Right atrium auricular region (tissue), 2 donors: ENCODE results near the gene C10orf120. TPM values are rescaled to one million over a fixed set of nuclear protein-coding genes. Genes with fewer than 3 reads are reported as not detected.

ENCODE experiments used
- DNase-seq: peaks from one replicate; pipeline ENCODE4 v3.0.0-alpha.2; 2019; ENCODE audit warnings: low spot score
- H3K27ac ChIP-seq, 2 donors: fragments of 200-600 bp; sonication (generic); 1 replicate in 1 of 2; 2 replicates in 1 of 2; pipeline ENCODE4 v1.5.1; 2016 to 2019
- H3K27me3 ChIP-seq, 2 donors: fragments of 200-600 bp; sonication (generic); one replicate each; pipeline versions ENCODE4 v1.5.1 to v1.6.0; 2017 to 2019
- H3K36me3 ChIP-seq: fragments of 200-600 bp; sonication (generic); one replicate; pipeline ENCODE4 v1.5.1; 2016
- H3K4me1 ChIP-seq, 2 donors: fragments of 200-600 bp; sonication (generic); one replicate each; pipeline versions ENCODE4 v1.5.1 to v1.6.0; 2017 to 2019
- H3K4me3 ChIP-seq, 2 donors: fragments of 200-600 bp; sonication (generic); 1 replicate in 1 of 2; 2 replicates in 1 of 2; pipeline ENCODE4 v1.5.1; 2017 to 2019; ENCODE audit warnings: mild to moderate bottlenecking in 1 of 2, moderate library complexity in 1 of 2
- H3K9me3 ChIP-seq, 2 donors: fragments of 200-600 bp; sonication (generic); one replicate each; pipeline ENCODE4 v1.5.1; 2019
- CTCF ChIP-seq, 2 donors: fragments of 200-600 bp; sonication (generic); IDR thresholded peaks; one replicate each; pipeline ENCODE4 v1.5.1; 2019; ENCODE audit warnings: antibody characterized with exemption in 2 of 2
- total RNA-seq, 2 donors: library from RNA; depleted of rRNA; stranded (reverse); fragments of >200 nt; gene quantifications; one replicate each; pipeline ENCODE4 v1.1.0, GENCODE V29; 2016

The C10orf120 gene
- total RNA-seq, 2 donors from 2014 or later = not detected

GRCh38 chr10:122673269-122673668, 26.4 kb downstream of the C10orf120 start:
- no peak for TF ChIP-seq CTCF (IDR thresholded peaks at IDR 0.05)
- H3K9me3 ChIP-seq = no peaks in the 10 kb centered on the region
- no peak overlapping the region for H3K4me3 ChIP-seq
- H3K36me3 ChIP-seq = no peaks in the 10 kb centered on the region
- no peaks in the 10 kb centered on the region for H3K4me1 ChIP-seq
- no peak for DNase-seq
- H3K27ac ChIP-seq = no peak overlapping the region
- H3K27me3 ChIP-seq = no peaks in the 10 kb centered on the region

DNA sequence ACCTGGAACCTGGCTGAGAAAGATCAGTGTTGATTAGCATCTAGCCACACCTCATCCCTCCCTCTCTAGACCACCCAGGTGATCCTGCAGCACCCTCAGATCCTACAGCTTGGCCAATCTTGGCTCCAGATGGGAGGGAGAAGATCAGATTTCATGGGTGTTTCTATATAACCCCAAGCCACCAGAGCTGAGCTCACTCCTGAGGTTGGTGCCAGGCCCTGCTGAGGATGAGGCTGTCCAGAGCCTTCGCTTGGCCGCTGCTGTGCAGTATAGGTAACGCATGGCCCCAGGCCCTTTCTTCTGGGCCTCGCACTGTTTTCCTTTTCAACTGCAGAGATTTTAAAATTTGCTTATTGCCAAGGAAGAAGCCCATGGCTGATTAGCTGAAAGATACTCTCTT, 27.0 kb downstream of the C10orf120 start:
- TF ChIP-seq CTCF (IDR thresholded peaks at IDR 0.05) = no peak
- no peak for DNase-seq
- H3K27me3 ChIP-seq = no peaks in the 10 kb centered on the region

GRCh38 chr10:122671355-122671754, 28.3 kb downstream of the C10orf120 start:
- Histone ChIP-seq H3K4me3 (no peak overlapping the region), H3K36me3 (no peaks in the 10 kb centered on the region), H3K9me3 (no peaks in the 10 kb centered on the region), H3K27me3 (no peaks in the 10 kb centered on the region), H3K4me1 (no peaks in the 10 kb centered on the region), H3K27ac (no peak overlapping the region)
- TF ChIP-seq CTCF (IDR thresholded peaks at IDR 0.05) = no peak
- DNase-seq = no peak

More for the DNA sequence above, 27.0 kb downstream of the C10orf120 start:
- Histone ChIP-seq H3K27ac (no peak overlapping the region), H3K9me3 (no peaks in the 10 kb centered on the region), H3K36me3 (no peaks in the 10 kb centered on the region), H3K4me1 (no peaks in the 10 kb centered on the region), H3K4me3 (no peak overlapping the region)

DNA sequence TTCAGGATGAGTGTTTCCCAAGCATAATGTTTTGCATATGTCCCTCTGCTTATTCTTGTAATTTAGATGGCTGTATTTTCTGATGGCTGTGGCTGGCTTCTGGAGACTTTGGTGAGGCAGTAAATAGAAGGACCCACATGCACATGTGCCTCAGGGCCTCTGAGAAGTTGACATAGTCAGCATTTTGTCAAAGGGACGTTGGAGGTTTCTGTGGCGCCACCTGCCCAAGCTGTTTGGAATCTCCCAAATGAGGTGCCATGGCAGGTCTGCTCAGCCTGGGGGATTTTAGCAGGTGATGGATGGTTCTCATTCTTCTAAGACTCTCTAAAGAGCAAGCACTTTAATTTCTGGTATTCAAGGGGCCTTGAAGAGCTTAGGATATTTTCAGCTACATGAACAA, 29.8 kb downstream of the C10orf120 start:
- no peak overlapping the region for H3K27ac ChIP-seq
- H3K36me3 ChIP-seq = no peaks in the 10 kb centered on the region
- H3K27me3 ChIP-seq = no peaks in the 10 kb centered on the region
- no peak for TF ChIP-seq CTCF (IDR thresholded peaks at IDR 0.05)
- DNase-seq = no peak
- no peaks in the 10 kb centered on the region for H3K4me1 ChIP-seq
- no peaks in the 10 kb centered on the region for H3K9me3 ChIP-seq
- H3K4me3 ChIP-seq = no peak overlapping the region

DNA sequence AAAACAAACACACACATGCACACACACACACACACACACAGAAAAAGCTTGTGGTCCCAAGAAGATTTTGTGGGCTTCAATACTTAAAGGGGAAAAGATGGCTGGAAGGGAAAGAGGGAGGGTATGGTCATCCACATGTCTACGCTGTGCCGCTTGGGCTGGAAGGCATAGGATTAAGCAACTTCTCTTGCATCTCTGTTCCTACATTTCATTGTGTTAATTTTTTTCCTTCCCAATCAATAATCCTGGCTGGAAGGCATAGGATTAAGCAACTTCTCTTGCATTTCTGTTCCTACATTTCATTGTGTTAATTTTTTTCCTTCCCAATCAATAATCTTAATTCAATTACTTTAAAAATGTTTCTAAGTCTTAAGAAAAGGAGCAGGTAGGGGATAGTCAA, 30.6 kb downstream of the C10orf120 start:
- Histone ChIP-seq H3K27me3 (no peaks in the 10 kb centered on the region), H3K4me3 (no peak overlapping the region), H3K36me3 (no peaks in the 10 kb centered on the region), H3K9me3 (no peaks in the 10 kb centered on the region), H3K4me1 (no peaks in the 10 kb centered on the region), H3K27ac (no peak overlapping the region)
- TF ChIP-seq CTCF (IDR thresholded peaks at IDR 0.05) = no peak
- no peak for DNase-seq

- no peak overlapping the region for H3K27ac ChIP-seq
- H3K4me1 ChIP-seq = no peaks in the 10 kb centered on the region
- H3K36me3 ChIP-seq = no peaks in the 10 kb centered on the region
- H3K27me3 ChIP-seq = no peaks in the 10 kb centered on the region
- no peak overlapping the region for H3K4me3 ChIP-seq
- no peak for DNase-seq
- no peaks in the 10 kb centered on the region for H3K9me3 ChIP-seq
- TF ChIP-seq CTCF (IDR thresholded peaks at IDR 0.05) = no peak
Observed at GRCh38 chr10:122665946-122666345, 33.7 kb downstream of the C10orf120 start.
